ENCODE data around the gene CA10.

CA10 gene

DNA sequence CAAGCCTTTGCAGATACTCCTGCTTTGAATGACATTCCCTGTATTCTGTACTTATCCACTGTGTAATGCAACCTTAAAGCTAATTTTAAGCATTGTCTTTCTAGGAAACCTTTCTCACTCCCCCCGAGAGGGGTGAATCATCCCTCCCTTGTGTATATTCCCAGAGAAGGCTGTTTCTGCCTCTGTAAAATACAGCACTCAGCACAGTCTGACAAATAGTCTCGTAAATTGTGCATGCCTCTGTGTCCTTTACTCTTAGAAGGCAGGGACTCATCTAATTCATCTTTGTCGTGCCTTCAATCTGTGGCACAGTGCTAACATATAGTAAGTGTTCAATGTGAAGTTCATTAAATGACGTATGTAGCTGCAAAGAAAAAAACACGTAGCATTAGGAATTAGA, 200.7 kb downstream of the CA10 start:
- TF ChIP-seq, protein P1, sequence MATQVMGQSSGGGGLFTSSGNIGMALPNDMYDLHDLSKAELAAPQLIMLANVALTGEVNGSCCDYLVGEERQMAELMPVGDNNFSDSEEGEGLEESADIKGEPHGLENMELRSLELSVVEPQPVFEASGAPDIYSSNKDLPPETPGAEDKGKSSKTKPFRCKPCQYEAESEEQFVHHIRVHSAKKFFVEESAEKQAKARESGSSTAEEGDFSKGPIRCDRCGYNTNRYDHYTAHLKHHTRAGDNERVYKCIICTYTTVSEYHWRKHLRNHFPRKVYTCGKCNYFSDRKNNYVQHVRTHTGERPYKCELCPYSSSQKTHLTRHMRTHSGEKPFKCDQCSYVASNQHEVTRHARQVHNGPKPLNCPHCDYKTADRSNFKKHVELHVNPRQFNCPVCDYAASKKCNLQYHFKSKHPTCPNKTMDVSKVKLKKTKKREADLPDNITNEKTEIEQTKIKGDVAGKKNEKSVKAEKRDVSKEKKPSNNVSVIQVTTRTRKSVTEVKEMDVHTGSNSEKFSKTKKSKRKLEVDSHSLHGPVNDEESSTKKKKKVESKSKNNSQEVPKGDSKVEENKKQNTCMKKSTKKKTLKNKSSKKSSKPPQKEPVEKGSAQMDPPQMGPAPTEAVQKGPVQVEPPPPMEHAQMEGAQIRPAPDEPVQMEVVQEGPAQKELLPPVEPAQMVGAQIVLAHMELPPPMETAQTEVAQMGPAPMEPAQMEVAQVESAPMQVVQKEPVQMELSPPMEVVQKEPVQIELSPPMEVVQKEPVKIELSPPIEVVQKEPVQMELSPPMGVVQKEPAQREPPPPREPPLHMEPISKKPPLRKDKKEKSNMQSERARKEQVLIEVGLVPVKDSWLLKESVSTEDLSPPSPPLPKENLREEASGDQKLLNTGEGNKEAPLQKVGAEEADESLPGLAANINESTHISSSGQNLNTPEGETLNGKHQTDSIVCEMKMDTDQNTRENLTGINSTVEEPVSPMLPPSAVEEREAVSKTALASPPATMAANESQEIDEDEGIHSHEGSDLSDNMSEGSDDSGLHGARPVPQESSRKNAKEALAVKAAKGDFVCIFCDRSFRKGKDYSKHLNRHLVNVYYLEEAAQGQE (IDR thresholded peaks at IDR 0.05; ENCODE audit: insufficient replicate concordance, low read depth): no peak
- TF ChIP-seq, protein P2, sequence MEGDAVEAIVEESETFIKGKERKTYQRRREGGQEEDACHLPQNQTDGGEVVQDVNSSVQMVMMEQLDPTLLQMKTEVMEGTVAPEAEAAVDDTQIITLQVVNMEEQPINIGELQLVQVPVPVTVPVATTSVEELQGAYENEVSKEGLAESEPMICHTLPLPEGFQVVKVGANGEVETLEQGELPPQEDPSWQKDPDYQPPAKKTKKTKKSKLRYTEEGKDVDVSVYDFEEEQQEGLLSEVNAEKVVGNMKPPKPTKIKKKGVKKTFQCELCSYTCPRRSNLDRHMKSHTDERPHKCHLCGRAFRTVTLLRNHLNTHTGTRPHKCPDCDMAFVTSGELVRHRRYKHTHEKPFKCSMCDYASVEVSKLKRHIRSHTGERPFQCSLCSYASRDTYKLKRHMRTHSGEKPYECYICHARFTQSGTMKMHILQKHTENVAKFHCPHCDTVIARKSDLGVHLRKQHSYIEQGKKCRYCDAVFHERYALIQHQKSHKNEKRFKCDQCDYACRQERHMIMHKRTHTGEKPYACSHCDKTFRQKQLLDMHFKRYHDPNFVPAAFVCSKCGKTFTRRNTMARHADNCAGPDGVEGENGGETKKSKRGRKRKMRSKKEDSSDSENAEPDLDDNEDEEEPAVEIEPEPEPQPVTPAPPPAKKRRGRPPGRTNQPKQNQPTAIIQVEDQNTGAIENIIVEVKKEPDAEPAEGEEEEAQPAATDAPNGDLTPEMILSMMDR (IDR thresholded peaks at IDR 0.05; ENCODE audit: insufficient read depth, low read length): no peak
- TF ChIP-seq GABPA (IDR thresholded peaks at IDR 0.05; ENCODE audit: low read depth) (no peak), POLR2AphosphoS5 (IDR thresholded peaks at IDR 0.05; ENCODE audit: low read depth) (no peak), SPI1 (IDR thresholded peaks at IDR 0.05; ENCODE audit: borderline replicate concordance, low read depth) (no peak)
- DNase-seq (ENCODE audit: low read depth in 1 of 2, low spot score in 1 of 2): no peak
- Histone ChIP-seq H3K27me3 (ENCODE audit: insufficient read depth, poor library complexity, severe bottlenecking) (no peaks in the 10 kb centered on the region), H3K27ac (replicated peaks) (no peak overlapping the region), H3K4me3 (replicated peaks; ENCODE audit: insufficient read depth, low read length) (no peak overlapping the region)

DNA sequence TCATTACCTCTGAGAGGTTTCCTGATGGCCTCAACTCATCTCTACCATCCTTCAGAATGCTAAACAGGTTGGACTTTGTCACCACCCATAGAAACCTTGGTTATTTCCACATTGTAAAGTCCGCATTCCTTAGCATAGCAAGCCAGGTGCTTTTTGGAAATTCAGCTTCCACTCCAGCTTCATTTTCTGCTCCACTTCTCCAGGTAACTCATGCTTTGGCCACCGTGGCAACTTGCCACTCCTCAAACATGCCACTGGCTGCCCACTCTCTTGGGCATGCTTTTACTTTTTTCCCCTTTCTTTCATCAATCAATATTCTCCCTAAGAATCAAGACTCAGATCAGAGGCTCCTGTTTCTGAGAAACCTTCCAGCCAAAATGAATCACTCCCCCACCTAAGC, 203.3 kb downstream of the CA10 start:
- Histone ChIP-seq H3K27ac (replicated peaks) (no peak overlapping the region), H3K4me3 (replicated peaks; ENCODE audit: insufficient read depth, low read length) (no peak overlapping the region), H3K27me3 (ENCODE audit: insufficient read depth, poor library complexity, severe bottlenecking) (no peaks in the 10 kb centered on the region)
- TF ChIP-seq, protein P1 (IDR thresholded peaks at IDR 0.05; ENCODE audit: insufficient replicate concordance, low read depth): no peak
- no peak for TF ChIP-seq GABPA (IDR thresholded peaks at IDR 0.05; ENCODE audit: low read depth)
- no peak for TF ChIP-seq SPI1 (IDR thresholded peaks at IDR 0.05; ENCODE audit: borderline replicate concordance, low read depth)
- TF ChIP-seq, protein P2 (IDR thresholded peaks at IDR 0.05; ENCODE audit: insufficient read depth, low read length): no peak
- TF ChIP-seq POLR2AphosphoS5 (IDR thresholded peaks at IDR 0.05; ENCODE audit: low read depth): no peak
- DNase-seq (ENCODE audit: low read depth in 1 of 2, low spot score in 1 of 2): no peak

DNA sequence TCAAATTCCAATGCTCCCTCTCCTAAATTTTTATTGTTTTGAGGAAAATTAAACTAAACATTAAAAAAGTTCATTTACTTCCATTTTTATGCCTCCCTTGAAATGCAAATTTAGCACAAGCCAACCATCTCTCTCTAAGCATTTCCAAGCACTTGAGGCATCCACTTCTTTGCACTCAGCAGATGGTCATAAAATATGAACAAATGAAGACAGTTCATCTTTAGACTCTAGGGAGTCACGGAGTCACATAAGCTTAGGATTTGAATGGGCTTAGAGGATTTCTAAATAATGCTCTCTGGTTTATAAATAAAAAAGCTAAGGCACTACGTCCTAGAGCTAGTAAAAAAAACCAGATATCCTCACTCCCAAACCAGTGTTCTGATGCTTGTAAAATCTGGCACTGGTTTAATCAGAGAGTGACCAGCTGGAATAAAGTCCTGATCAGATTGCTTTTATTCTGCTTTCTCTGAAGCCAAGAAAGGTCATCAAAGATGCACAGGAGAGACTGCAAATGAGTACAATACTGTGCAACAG, 204.2 kb downstream of the CA10 start:
- DNase-seq (ENCODE audit: low read depth in 1 of 2, low spot score in 1 of 2): no peak
- Histone ChIP-seq H3K4me3 (replicated peaks; ENCODE audit: insufficient read depth, low read length) (no peak overlapping the region), H3K27me3 (ENCODE audit: insufficient read depth, poor library complexity, severe bottlenecking) (no peaks in the 10 kb centered on the region), H3K27ac (replicated peaks) (no peak overlapping the region)
- no peak for TF ChIP-seq GABPA (IDR thresholded peaks at IDR 0.05; ENCODE audit: low read depth)

DNA sequence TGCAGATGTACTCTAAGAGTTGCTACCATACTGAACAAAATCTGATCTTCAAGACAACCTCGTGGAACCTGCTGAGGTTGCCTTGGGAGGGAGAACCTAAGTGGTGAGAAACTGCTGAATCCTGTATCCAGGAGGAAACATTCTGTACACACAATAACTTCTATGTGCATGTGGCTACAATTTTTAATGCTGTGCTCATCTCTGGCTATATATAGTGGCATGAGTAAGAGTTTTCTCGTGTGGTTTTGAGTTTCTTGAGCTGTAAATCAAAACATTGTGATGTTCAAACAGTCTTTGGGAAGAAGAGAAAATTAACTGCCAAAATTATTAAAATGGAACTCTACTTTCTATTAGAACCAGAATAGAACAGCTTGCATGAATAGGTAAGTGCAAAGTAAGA, 206.8 kb downstream of the CA10 start:
- no peaks in the 10 kb centered on the region for H3K27me3 ChIP-seq (ENCODE audit: insufficient read depth, poor library complexity, severe bottlenecking)
- TF ChIP-seq POLR2AphosphoS5 (IDR thresholded peaks at IDR 0.05; ENCODE audit: low read depth) (no peak), GABPA (IDR thresholded peaks at IDR 0.05; ENCODE audit: low read depth) (no peak), SPI1 (IDR thresholded peaks at IDR 0.05; ENCODE audit: borderline replicate concordance, low read depth) (no peak)
- TF ChIP-seq, protein P2 (IDR thresholded peaks at IDR 0.05; ENCODE audit: insufficient read depth, low read length): no peak
- TF ChIP-seq, protein P1 (IDR thresholded peaks at IDR 0.05; ENCODE audit: insufficient replicate concordance, low read depth): no peak
- H3K27ac ChIP-seq (replicated peaks): no peak overlapping the region
- no peak overlapping the region for H3K4me3 ChIP-seq (replicated peaks; ENCODE audit: insufficient read depth, low read length)
- DNase-seq (ENCODE audit: low read depth in 1 of 2, low spot score in 1 of 2): no peak

All from HL-60 (cell line).